Large intestine (tissue), 3 donors: ENCODE measurements around the gene CLEC16A. TPM values are rescaled to one million over a fixed set of nuclear protein-coding genes. Genes with fewer than 3 reads are reported as not detected.

Experiments used
- DNase-seq, 2 donors: peaks; one replicate each; pipeline versions ENCODE4 v3.0.0 to v3.0.0-alpha.2; 2013
- H3K27ac ChIP-seq: one replicate; pipeline ENCODE4 v1.5.1; 2013; ENCODE audit warnings: low read length
- H3K27me3 ChIP-seq: 2 replicates; pipeline ENCODE4 v1.6.1; 2013; ENCODE audit warnings: low read length; ENCODE audit not compliant: control insufficient read depth, insufficient read depth
- H3K36me3 ChIP-seq: 2 replicates; pipeline ENCODE4 v1.6.1; 2013; ENCODE audit warnings: low read length; ENCODE audit not compliant: control insufficient read depth, insufficient read depth
- H3K4me1 ChIP-seq: one replicate; pipeline ENCODE4 v1.6.1; 2013; ENCODE audit warnings: low read length; ENCODE audit not compliant: control insufficient read depth, insufficient read depth
- H3K4me3 ChIP-seq: one replicate; pipeline ENCODE4 v1.5.1; 2013; ENCODE audit warnings: low read length
- H3K9me3 ChIP-seq: one replicate; pipeline ENCODE4 v1.6.1; 2013; ENCODE audit warnings: mild to moderate bottlenecking, low read depth, low read length, moderate library complexity; ENCODE audit not compliant: control insufficient read depth
- WGBS: methylation state at CpG from one replicate; pipeline ENCODE4 v1.1.5; 2013; ENCODE audit warnings: low lambda C conversion rate; ENCODE audit not compliant: insufficient coverage; 5-methylcytosine and 5-hydroxymethylcytosine counted together
- polyA plus RNA-seq: library from polyadenylated mRNA; unstranded; fragments of 120-200 nt; gene quantifications from one replicate; pipeline ENCODE4 v1.2.1, GENCODE V29; 2013

Gene CLEC16A
- polyA plus RNA-seq, 1 donor, result 13.2 TPM

- no CpG with 5 or more reads among the region's 5 CpGs for WGBS
- Histone ChIP-seq H3K27ac (no peak overlapping the region), H3K9me3 (no peaks in the 10 kb centered on the region), H3K4me3 (no peak overlapping the region), H3K27me3 (no peaks in the 10 kb centered on the region), H3K36me3 (peaks cover 3% of the 10 kb centered on the region), H3K4me1 (peaks cover 2% of the 10 kb centered on the region)
- DNase-seq, result no peak
Measured at GRCh38 chr16:11140867-11141266, 196.5 kb downstream of the CLEC16A start.

DNA sequence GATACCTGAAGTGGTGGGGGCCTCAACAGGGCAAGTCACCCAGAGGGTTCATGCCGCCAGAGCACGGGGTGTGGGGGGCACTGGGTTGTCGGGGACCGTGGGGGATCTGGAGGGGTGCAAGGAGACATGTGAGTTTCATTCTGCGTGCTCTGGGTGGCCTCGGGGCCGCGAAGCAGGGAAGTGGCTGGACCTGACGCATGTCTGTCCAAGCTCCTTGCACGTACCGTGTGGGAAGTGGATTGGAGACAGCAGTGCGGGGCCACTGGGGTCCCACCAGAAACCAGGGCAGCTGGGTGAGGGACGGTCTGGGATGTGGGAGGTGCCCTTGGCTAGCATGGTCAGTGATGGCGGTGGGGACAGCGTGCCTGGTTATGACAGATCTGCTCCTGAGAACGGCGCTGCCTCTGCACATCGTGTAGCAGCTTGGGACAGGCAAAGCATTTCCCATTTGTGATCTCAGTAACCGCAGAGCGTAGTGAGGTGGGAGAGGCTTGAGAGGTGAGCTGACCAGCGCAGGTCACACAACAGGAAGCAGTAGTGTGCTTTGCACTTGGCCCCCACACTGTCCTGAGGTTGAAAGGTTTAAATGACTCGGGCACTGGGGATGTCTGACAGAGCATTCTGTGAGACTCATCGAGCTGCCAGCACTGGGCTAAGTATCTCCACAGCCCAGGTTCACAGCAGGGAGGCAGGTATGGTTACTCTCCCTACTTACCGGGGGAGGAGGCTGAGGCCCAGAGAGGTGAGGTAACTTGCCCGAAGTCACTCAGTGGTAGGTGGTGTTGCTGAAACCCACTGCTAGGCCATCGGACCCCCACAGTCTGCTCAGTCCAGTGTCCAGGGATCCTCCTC, 197.3 kb downstream of the CLEC16A start:
- Histone ChIP-seq H3K27me3 (no peaks in the 10 kb centered on the region), H3K9me3 (no peaks in the 10 kb centered on the region), H3K27ac (no peak overlapping the region), H3K4me1 (peaks cover 2% of the 10 kb centered on the region), H3K36me3 (peaks cover 2% of the 10 kb centered on the region), H3K4me3 (no peak overlapping the region)
- WGBS, result no CpG with 5 or more reads among the region's 26 CpGs
- DNase-seq, result no peak

GRCh38 chr16:11142261-11142630, 197.9 kb downstream of the CLEC16A start:
- WGBS, result no CpG with 5 or more reads among the region's 7 CpGs

DNA sequence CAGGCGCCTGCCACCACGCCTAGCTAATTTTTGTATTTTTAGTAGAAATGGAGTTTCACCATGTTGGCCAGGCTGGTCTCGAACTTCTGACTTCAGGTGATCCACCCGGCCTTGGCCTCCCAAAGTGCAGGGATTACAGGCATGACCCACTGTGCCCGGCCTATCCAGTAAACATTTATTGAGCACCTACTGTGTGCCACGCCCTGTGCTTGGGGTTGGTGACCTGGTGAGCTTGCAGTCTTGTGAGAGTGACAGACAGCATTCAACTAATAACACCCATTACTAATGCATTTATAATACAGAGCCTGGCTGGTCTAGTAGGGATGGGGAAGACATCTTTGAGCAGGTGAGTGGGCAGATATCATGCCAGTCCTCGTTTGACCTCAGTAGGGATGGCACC, 198.6 kb downstream of the CLEC16A start:
- H3K9me3 ChIP-seq, result no peaks in the 10 kb centered on the region
- H3K27me3 ChIP-seq, result no peaks in the 10 kb centered on the region
- WGBS, result no CpG with 5 or more reads among the region's 7 CpGs
- no peak overlapping the region for H3K27ac ChIP-seq
- H3K4me1 ChIP-seq, result peaks cover 7% of the 10 kb centered on the region
- no peak for DNase-seq
- no peak overlapping the region for H3K4me3 ChIP-seq
- H3K36me3 ChIP-seq, result no peaks in the 10 kb centered on the region

More at GRCh38 chr16:11142261-11142630, 197.9 kb downstream of the CLEC16A start:
- Histone ChIP-seq H3K4me3 (no peak overlapping the region), H3K36me3 (no peaks in the 10 kb centered on the region), H3K4me1 (peaks cover 2% of the 10 kb centered on the region), H3K9me3 (no peaks in the 10 kb centered on the region), H3K27ac (no peak overlapping the region), H3K27me3 (no peaks in the 10 kb centered on the region)
- DNase-seq, result no peak

DNA sequence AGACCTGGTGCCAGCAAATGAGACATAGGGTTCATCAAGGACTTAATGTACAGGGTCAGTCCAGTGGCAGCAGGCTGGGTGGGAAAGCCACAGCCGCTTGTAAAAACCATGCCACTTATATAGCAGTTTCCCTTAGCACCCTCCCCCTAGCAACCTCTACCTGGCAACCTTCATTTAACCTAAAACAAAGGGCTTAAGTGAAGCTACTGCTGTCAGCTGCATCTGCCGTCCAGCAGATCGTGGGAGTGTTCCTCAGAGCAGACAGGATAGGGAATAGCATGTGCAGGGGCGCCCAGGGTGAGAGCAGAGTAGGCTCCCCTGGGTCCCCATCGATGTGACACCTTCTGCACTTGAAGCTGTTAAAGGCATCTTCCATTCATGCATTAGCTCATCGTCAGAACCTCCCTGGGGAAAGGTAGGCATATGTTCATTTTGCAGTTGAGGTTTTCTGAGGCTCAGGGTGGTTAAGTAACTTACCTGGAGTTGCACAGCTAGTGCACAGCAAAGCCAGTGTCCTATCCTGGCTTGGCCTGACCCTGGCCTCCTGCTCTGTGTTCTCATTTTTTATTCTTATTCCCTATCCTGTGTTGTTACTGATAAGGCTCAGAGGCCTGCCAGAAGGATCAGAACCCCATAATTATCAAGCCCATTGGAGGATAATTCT, 199.1 kb downstream of the CLEC16A start:
- Histone ChIP-seq H3K36me3 (no peaks in the 10 kb centered on the region), H3K4me1 (peaks cover 7% of the 10 kb centered on the region), H3K27ac (no peak overlapping the region), H3K27me3 (no peaks in the 10 kb centered on the region), H3K4me3 (no peak overlapping the region), H3K9me3 (no peaks in the 10 kb centered on the region)
- no CpG with 5 or more reads among the region's 6 CpGs for WGBS
- no peak for DNase-seq

DNA sequence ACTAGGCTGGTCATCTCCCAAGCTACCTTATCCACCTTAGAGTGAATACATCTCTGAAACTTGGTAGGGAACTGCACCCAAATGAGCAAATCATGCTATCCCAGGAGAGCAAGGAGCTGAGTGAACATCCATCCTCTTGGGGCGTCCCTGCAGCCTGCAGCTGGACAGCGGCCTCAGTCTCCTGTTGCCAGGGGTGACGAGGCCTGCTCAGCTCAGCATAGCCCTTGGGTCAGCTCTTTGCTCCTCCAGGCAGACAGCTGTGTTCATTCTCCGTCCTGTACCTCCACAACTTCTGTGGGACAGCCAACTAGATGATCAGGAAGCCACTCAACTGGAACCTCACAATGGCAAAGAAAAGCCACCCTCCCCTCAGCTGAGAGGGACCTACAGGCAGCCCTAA, 199.8 kb downstream of the CLEC16A start:
- no CpG with 5 or more reads among the region's 4 CpGs for WGBS
- no peak overlapping the region for H3K27ac ChIP-seq
- no peak for DNase-seq

DNA sequence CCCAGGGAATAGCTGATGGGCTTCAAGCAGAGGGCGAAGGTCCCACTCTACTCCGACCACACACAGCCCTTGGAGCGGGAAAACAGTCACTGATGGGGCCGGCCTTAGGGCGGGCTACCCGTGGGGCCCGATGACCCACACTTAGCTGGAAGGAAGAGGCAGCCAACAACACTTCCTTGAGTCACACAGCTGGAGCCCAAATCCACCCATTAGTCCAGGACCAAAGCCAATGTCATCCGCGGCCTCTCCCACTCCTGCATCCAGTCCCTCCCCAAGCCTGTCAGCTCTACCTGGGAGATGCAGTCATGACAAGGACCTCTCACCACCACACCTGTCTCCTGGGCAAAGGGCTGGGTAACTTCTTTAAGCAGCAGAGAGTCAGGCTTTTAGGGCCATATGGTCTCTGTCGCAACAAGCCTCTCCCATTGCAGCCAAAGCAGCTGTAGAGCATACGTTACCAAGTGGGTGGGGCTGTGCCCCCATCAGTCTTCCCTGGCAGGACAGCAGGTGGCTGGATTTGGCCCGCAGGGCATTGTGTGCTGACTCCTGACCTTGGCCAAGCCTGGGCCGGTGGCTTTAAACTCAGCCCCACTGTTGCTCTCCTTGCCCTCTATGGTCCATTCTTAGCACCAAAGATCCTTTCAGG, 200.9 kb downstream of the CLEC16A start:
- WGBS, result no CpG with 5 or more reads among the region's 13 CpGs
- H3K36me3 ChIP-seq, result no peaks in the 10 kb centered on the region
- no peaks in the 10 kb centered on the region for H3K27me3 ChIP-seq
- H3K27ac ChIP-seq, result no peak overlapping the region
- no peaks in the 10 kb centered on the region for H3K9me3 ChIP-seq
- DNase-seq, result no peak
- H3K4me1 ChIP-seq, result peaks cover 4% of the 10 kb centered on the region
- no peak overlapping the region for H3K4me3 ChIP-seq

More for the DNA sequence above, 199.8 kb downstream of the CLEC16A start:
- H3K4me3 ChIP-seq, result no peak overlapping the region
- peaks cover 7% of the 10 kb centered on the region for H3K4me1 ChIP-seq
- H3K27me3 ChIP-seq, result no peaks in the 10 kb centered on the region
- no peaks in the 10 kb centered on the region for H3K36me3 ChIP-seq
- no peaks in the 10 kb centered on the region for H3K9me3 ChIP-seq

GRCh38 chr16:11145819-11146211, 201.5 kb downstream of the CLEC16A start:
- no peaks in the 10 kb centered on the region for H3K27me3 ChIP-seq
- no peak for DNase-seq
- no CpG with 5 or more reads among the region's 7 CpGs for WGBS
- no peaks in the 10 kb centered on the region for H3K9me3 ChIP-seq
- no peaks in the 10 kb centered on the region for H3K36me3 ChIP-seq
- H3K27ac ChIP-seq, result no peak overlapping the region
- peaks cover 4% of the 10 kb centered on the region for H3K4me1 ChIP-seq
- no peak overlapping the region for H3K4me3 ChIP-seq

DNA sequence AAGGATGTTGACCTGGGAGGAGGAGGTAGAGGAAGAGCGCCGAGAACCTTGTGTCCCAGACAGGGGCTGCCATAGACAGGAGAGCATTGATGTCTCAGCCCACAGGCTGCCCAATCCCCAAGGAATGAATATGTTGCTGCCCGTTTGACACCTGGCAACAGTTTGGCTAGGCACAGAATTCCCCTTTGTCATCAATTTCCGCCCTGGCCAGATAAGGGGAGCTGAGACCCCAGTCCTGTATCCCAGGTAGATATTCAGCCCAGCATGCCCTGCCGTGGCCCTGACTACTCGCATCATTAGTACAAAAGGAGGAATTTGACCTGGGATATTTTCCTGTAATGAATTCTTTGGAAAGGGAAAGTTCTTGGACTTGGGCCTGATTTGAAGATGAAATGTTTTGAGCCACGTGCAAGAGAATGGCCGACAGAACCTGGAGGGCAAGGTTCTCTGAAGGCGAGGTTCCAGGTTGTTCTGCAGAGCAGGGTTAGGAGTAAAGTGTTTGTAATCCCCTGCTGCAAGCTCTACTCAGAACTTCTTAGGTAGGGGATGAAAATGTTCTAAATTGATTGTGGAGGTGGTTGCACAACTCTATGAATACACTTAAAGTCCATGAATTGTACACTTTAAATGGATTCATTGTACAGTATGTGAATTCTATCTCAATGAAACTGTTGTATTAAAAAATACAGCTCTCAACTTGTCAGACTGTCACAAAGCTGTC, 202.8 kb downstream of the CLEC16A start:
- H3K4me3 ChIP-seq, result no peak overlapping the region
- no peaks in the 10 kb centered on the region for H3K36me3 ChIP-seq
- DNase-seq, result peak; percentile 52 to 78
- no peaks in the 10 kb centered on the region for H3K9me3 ChIP-seq
- H3K27me3 ChIP-seq, result no peaks in the 10 kb centered on the region
- H3K27ac ChIP-seq, result no peak overlapping the region
- no CpG with 5 or more reads among the region's 9 CpGs for WGBS
- peaks cover 4% of the 10 kb centered on the region for H3K4me1 ChIP-seq
